MM.1S (cell line): ENCODE data around the gene PRTN3.

Experiments used
- DNase-seq: peaks from one replicate; pipeline ENCODE4 v3.0.0-alpha.2; 2015
- H2AFZ ChIP-seq: fragments of 300-600 bp; sonication (generic); 2 replicates; pipeline ENCODE4 v1.6.0; 2016; ENCODE audit warnings: antibody characterized with exemption, low read length
- H3F3A ChIP-seq: fragments of 300-600 bp; sonication (generic); 2 replicates; pipeline ENCODE4 v1.6.1; 2016; ENCODE audit warnings: mild to moderate bottlenecking, antibody characterized with exemption, low read length, moderate library complexity, mixed read lengths; ENCODE audit not compliant: insufficient read depth
- H3K27ac ChIP-seq: fragments of 300-600 bp; sonication (generic); 2 replicates; pipeline ENCODE4 v1.5.1; 2016; ENCODE audit warnings: mild to moderate bottlenecking, low read length
- H3K27me3 ChIP-seq: fragments of 300-600 bp; sonication (generic); replicated peaks from 2 replicates; pipeline ENCODE4 v1.6.0; 2016; ENCODE audit warnings: low read length; ENCODE audit not compliant: insufficient read depth
- H3K36me3 ChIP-seq: fragments of 300-600 bp; sonication (generic); replicated peaks from 2 replicates; pipeline ENCODE4 v1.6.1; 2016; ENCODE audit warnings: mild to moderate bottlenecking, low read length, mixed read lengths; ENCODE audit not compliant: insufficient read depth
- H3K4me1 ChIP-seq: fragments of 300-600 bp; sonication (generic); 2 replicates; pipeline ENCODE4 v1.6.1; 2016; ENCODE audit warnings: low read length, mixed read lengths
- H3K4me2 ChIP-seq: fragments of 300-600 bp; sonication (generic); 2 replicates; pipeline ENCODE4 v1.6.0; 2016; ENCODE audit warnings: low read depth, low read length
- H3K4me3 ChIP-seq: fragments of 300-600 bp; sonication (generic); 2 replicates; pipeline ENCODE4 v1.5.1; 2016; ENCODE audit warnings: low read length, mixed read lengths
- H3K79me2 ChIP-seq: fragments of 300-600 bp; sonication (generic); 2 replicates; pipeline ENCODE4 v1.6.1; 2016; ENCODE audit warnings: mixed run types, low read length, mixed read lengths
- H3K9ac ChIP-seq: fragments of 300-600 bp; sonication (generic); 2 replicates; pipeline ENCODE4 v1.6.1; 2016; ENCODE audit warnings: low read length, mixed read lengths
- H3K9me2 ChIP-seq: fragments of 300-600 bp; sonication (generic); replicated peaks from 2 replicates; pipeline ENCODE4 v1.6.1; 2016; ENCODE audit warnings: mild to moderate bottlenecking, low read length, mixed read lengths; ENCODE audit not compliant: insufficient read depth
- H3K9me3 ChIP-seq: fragments of 300-600 bp; sonication (generic); replicated peaks from 2 replicates; pipeline ENCODE4 v1.6.1; 2016; ENCODE audit warnings: mild to moderate bottlenecking, low read length, mixed read lengths; ENCODE audit not compliant: insufficient read depth
- H4K20me1 ChIP-seq: fragments of 300-600 bp; sonication (generic); 2 replicates; pipeline ENCODE4 v1.6.1; 2016; ENCODE audit warnings: mild to moderate bottlenecking, low read length, moderate library complexity, mixed read lengths; ENCODE audit not compliant: insufficient read depth
- EZH2 ChIP-seq: fragments of 300-600 bp; sonication (generic); optimal IDR thresholded peaks from 2 replicates; pipeline ENCODE3; 2017; ENCODE audit warnings: low read depth, mild to moderate bottlenecking, antibody characterized with exemption, low read length, mixed read lengths
- EZH2phosphoT487 ChIP-seq: fragments of 300-600 bp; sonication (generic); IDR thresholded peaks from 2 replicates; pipeline ENCODE4 v1.6.1; 2018; ENCODE audit warnings: antibody characterized with exemption, low read length
- TF ChIP-seq, protein P1 (sequence below): fragments of 300-600 bp; sonication (generic); IDR thresholded peaks from 2 replicates; pipeline ENCODE4 v1.5.1; 2016; ENCODE audit warnings: antibody characterized with exemption, low read length, mixed read lengths

PRTN3 gene

DNA sequence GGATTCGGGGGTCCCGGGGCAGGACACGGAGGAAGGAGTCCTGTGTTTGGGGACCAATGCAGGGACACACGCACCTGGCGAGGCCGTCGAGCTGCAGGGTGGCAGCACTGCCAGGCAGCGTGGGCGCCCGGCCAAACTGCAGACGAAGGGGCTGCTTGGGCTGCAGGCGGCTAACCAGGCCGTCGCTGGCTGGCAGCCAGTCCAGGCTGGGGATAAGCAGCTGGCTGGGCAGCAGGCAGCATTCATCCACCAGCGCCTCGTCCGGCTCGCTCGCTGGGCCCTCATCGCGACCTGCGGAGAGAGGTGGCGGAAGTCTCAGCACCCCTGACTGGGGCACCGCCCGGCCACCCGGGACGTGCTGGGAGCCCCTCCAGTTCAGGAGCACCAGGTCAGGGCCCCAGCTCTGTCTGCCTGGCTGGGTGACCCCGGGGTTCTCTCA lies 30.2 kb downstream of the PRTN3 start:
- Histone ChIP-seq H3K27ac (no peak overlapping the region), H4K20me1 (no peaks in the 10 kb centered on the region), H3K79me2 (no peaks in the 10 kb centered on the region), H3K9me2 (no peaks in the 10 kb centered on the region), H3K36me3 (no peaks in the 10 kb centered on the region), H3K9ac (no peak overlapping the region), H3K4me1 (0 out of 2 replicates have a peak, but pooled peaks cover 7% of the 10 kb centered on the region), H2AFZ (no peak overlapping the region), H3K9me3 (no peaks in the 10 kb centered on the region), H3K27me3 (no peaks in the 10 kb centered on the region), H3F3A (peaks cover 8% of the 10 kb centered on the region; the same call in 1 of the 2 replicates), H3K4me3 (no peak overlapping the region), H3K4me2 (no peak overlapping the region)
- DNase-seq = no peak
- TF ChIP-seq, protein P1, sequence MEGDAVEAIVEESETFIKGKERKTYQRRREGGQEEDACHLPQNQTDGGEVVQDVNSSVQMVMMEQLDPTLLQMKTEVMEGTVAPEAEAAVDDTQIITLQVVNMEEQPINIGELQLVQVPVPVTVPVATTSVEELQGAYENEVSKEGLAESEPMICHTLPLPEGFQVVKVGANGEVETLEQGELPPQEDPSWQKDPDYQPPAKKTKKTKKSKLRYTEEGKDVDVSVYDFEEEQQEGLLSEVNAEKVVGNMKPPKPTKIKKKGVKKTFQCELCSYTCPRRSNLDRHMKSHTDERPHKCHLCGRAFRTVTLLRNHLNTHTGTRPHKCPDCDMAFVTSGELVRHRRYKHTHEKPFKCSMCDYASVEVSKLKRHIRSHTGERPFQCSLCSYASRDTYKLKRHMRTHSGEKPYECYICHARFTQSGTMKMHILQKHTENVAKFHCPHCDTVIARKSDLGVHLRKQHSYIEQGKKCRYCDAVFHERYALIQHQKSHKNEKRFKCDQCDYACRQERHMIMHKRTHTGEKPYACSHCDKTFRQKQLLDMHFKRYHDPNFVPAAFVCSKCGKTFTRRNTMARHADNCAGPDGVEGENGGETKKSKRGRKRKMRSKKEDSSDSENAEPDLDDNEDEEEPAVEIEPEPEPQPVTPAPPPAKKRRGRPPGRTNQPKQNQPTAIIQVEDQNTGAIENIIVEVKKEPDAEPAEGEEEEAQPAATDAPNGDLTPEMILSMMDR = no peak
- no peak for TF ChIP-seq EZH2phosphoT487
- TF ChIP-seq EZH2 = no peak

DNA sequence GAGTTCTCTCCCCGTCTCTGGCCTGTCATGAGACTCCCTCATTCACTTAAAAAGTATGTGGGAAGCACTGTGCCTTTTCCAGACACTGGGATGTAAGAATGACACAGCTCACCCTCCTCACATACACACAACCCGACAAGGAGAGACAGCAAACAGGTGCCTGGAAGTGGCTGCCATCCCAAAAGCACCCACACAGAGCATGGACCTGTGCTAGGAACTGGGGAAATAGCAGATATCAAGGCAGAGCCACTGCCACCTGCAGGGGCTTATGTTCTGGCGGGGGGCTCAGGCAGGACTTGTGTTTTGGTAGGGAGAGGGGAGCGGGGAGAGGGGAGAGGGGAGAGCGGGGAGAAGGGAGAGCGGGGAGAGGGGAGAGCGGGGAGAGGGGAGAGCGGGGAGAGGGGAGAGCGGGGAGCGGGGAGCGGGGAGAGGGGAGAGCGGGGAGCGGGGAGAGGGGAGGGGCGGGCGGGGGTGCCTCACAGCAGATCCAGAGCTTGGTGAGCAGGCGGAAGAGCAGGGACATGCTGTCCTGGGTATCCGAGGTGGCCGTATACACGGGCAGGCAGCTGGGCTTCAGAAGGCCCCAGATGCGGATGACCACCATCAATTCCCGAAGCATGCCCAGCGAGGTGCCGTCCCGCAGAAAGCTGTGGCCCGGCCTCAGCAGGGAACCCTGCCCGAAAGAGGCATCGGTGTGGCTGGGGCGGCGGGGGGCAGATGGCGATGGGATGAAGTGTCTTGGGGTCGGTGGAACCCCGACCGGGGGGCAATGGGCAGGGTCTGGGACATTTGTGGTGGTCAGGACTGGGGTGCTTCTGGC lies 30.9 kb downstream of the PRTN3 start:
- no peak overlapping the region for H3K27ac ChIP-seq

GRCh38 chr19:872266-872951 lies 31.6 kb downstream of the PRTN3 start:
- Histone ChIP-seq H3K4me3 (no peak overlapping the region), H3F3A (peaks cover 8% of the 10 kb centered on the region; the same call in 1 of the 2 replicates), H3K9ac (no peak overlapping the region), H3K4me2 (peak overlapping the region; percentile 53), H3K4me1 (0 out of 2 replicates have a peak, but pooled peaks cover 7% of the 10 kb centered on the region), H3K27me3 (no peaks in the 10 kb centered on the region), H3K79me2 (no peaks in the 10 kb centered on the region), H2AFZ (no peak overlapping the region), H3K36me3 (no peaks in the 10 kb centered on the region), H3K9me3 (no peaks in the 10 kb centered on the region), H3K9me2 (no peaks in the 10 kb centered on the region), H4K20me1 (no peaks in the 10 kb centered on the region), H3K27ac (no peak overlapping the region)
- TF ChIP-seq EZH2phosphoT487 (no peak), EZH2 (no peak)
- TF ChIP-seq, protein P1 = no peak
- DNase-seq = peak; percentile 81

More for the DNA sequence above, 30.9 kb downstream of the PRTN3 start:
- TF ChIP-seq EZH2 = no peak
- TF ChIP-seq, protein P1 = no peak
- no peak for TF ChIP-seq EZH2phosphoT487
- Histone ChIP-seq H3K9me2 (no peaks in the 10 kb centered on the region), H4K20me1 (no peaks in the 10 kb centered on the region), H3K27me3 (no peaks in the 10 kb centered on the region), H3K9ac (no peak overlapping the region), H3K79me2 (no peaks in the 10 kb centered on the region), H3K4me2 (peak overlapping the region; percentile 53; the same call in 1 of the 2 replicates), H3K9me3 (no peaks in the 10 kb centered on the region), H2AFZ (no peak overlapping the region), H3F3A (peaks cover 8% of the 10 kb centered on the region; the same call in 1 of the 2 replicates), H3K4me3 (no peak overlapping the region), H3K4me1 (0 out of 2 replicates have a peak, but pooled peaks cover 7% of the 10 kb centered on the region), H3K36me3 (no peaks in the 10 kb centered on the region)
- no peak for DNase-seq
